ENCODE measurements around the gene CFAP68.

- no peak for TF ChIP-seq JUNB (IDR thresholded peaks at IDR 0.05; ENCODE audit: unreplicated experiment)
- TF ChIP-seq CTCF (conservative IDR thresholded peaks at IDR 0.05; ENCODE audit: low read depth in 2 of 2), result peak; percentile 31 to 59; a peak in 3 of 4 replicates
- TF ChIP-seq CREB1 (CRISPR knock-in tag; IDR thresholded peaks at IDR 0.05; ENCODE audit: low read depth), result no peak
- TF ChIP-seq EZH2 (IDR thresholded peaks at IDR 0.05; ENCODE audit: low read depth, unreplicated experiment), result no peak
- TF ChIP-seq POLR2AphosphoS5 (IDR thresholded peaks at IDR 0.05; ENCODE audit: low read depth), result no peak
- no peak for TF ChIP-seq REST (IDR thresholded peaks at IDR 0.05; ENCODE audit: unreplicated experiment)
- TF ChIP-seq EZH2phosphoT487 (IDR thresholded peaks at IDR 0.05; ENCODE audit: unreplicated experiment), result no peak
- TF ChIP-seq ZNF114 (CRISPR knock-in tag; IDR thresholded peaks at IDR 0.05), result no peak
- TF ChIP-seq STAT1 (IDR thresholded peaks at IDR 0.05; ENCODE audit: unreplicated experiment), result no peak
These were observed 45.8 kb upstream of the CFAP68 start for GRCh38 chr11:111833524-111833923.

All from GM23338 (cell line).